ENCODE data around the gene FGF18. TPM values are rescaled to one million over a fixed set of nuclear protein-coding genes. Genes with fewer than 3 reads are reported as not detected.
"Not testable (repeated sequence)": the region's sequence is repeated elsewhere in the genome, so short reads cannot be mapped to it uniquely, and the experiment has no call there.

The FGF18 gene
- total RNA-seq, 1 experiment from 2014 or later = 2.1 TPM

- TF ChIP-seq, protein P1, sequence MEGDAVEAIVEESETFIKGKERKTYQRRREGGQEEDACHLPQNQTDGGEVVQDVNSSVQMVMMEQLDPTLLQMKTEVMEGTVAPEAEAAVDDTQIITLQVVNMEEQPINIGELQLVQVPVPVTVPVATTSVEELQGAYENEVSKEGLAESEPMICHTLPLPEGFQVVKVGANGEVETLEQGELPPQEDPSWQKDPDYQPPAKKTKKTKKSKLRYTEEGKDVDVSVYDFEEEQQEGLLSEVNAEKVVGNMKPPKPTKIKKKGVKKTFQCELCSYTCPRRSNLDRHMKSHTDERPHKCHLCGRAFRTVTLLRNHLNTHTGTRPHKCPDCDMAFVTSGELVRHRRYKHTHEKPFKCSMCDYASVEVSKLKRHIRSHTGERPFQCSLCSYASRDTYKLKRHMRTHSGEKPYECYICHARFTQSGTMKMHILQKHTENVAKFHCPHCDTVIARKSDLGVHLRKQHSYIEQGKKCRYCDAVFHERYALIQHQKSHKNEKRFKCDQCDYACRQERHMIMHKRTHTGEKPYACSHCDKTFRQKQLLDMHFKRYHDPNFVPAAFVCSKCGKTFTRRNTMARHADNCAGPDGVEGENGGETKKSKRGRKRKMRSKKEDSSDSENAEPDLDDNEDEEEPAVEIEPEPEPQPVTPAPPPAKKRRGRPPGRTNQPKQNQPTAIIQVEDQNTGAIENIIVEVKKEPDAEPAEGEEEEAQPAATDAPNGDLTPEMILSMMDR (IDR thresholded peaks at IDR 0.05; ENCODE audit: insufficient read depth in 1 of 2, low read depth in 1 of 2, low read length in 1 of 2, severe bottlenecking in 1 of 2, unreplicated experiment in 1 of 2) = no peak
- Histone ChIP-seq H3K27me3 (replicated peaks; ENCODE audit: control insufficient read depth, insufficient read depth, low read length) (no peaks in the 10 kb centered on the region), H3K36me3 (ENCODE audit: control insufficient read depth, insufficient read depth, low read length) (no peaks in the 10 kb centered on the region), H3K4me3 (ENCODE audit: low read depth, low read length) (no peak overlapping the region), H3K9me3 (no peaks in the 10 kb centered on the region), H3K4me1 (peaks cover 4% of the 10 kb centered on the region; the same call in 1 of the 2 replicates)
- H3K9me3 Mint-ChIP-seq (ENCODE audit: unreplicated experiment) = no peaks in the 10 kb centered on the region
- H3K27ac Mint-ChIP-seq (ENCODE audit: unreplicated experiment) = peak overlapping the region; percentile 35
- DNase-seq = no peak
- BruUV-seq (replicated peaks) = no TSS peak
- H3K27me3 Mint-ChIP-seq (ENCODE audit: insufficient read depth, unreplicated experiment) = peaks cover 11% of the 10 kb centered on the region
- H3K36me3 Mint-ChIP-seq (ENCODE audit: insufficient read depth, unreplicated experiment) = no peaks in the 10 kb centered on the region
- no peaks in the 10 kb centered on the region for H3K4me1 Mint-ChIP-seq (ENCODE audit: low read depth, unreplicated experiment)
- POLR2A ChIA-PET = no interaction called here
- no peak overlapping the region for H3K4me3 Mint-ChIP-seq (ENCODE audit: unreplicated experiment)
- intact Hi-C loops (cut with micrococcal nuclease; ENCODE audit: unreplicated experiment) = no loop called here
- CTCF ChIA-PET = no interaction called here
Observed at GRCh38 chr5:171494452-171495121, 75.1 kb downstream of the FGF18 start.

DNA sequence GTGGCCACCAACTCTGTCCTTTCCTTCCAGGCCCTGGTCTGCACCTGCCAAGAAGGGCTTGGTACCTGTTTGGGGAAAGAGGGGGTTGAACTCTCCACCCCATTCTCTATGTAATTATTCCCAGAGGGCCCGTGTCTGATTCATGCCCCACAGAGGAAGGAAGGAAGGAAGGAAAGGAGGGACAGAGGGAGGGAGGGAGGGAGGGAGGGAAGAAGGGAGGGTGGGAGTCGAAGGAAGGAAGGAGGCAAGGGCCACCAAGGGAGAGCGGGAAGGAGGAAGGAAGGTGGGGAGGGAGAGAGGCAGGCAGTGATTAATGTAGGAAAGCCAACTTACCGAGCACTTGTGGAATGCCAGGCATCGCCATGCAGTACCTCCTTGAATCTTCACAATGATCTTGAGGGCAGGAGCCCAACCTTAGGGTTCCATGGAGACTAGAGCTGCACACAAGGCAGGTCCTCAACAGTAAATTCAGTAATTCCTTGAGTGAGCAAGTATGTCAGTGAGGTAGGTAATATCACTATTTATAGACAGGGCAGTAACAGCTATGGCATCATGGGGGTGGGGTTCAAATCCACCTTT lies 75.8 kb downstream of the FGF18 start:
- H3K4me1 Mint-ChIP-seq (ENCODE audit: low read depth, unreplicated experiment) = no peaks in the 10 kb centered on the region
- ChIA-PET CTCF (no interaction called here), POLR2A (interaction anchor here (0.8 kb wide), 1 partner anchor 36 kb away, joined by 3 read pairs; no protein-coding TSS in a partner anchor)
- H3K4me3 Mint-ChIP-seq (ENCODE audit: unreplicated experiment) = no peak overlapping the region
- H3K36me3 Mint-ChIP-seq (ENCODE audit: insufficient read depth, unreplicated experiment) = no peaks in the 10 kb centered on the region
- DNase-seq = no peak
- no peaks in the 10 kb centered on the region for H3K9me3 Mint-ChIP-seq (ENCODE audit: unreplicated experiment)
- Histone ChIP-seq H3K27me3 (replicated peaks; ENCODE audit: control insufficient read depth, insufficient read depth, low read length) (no peaks in the 10 kb centered on the region), H3K9me3 (no peaks in the 10 kb centered on the region), H3K4me1 (peaks cover 4% of the 10 kb centered on the region; the same call in 1 of the 2 replicates), H3K4me3 (ENCODE audit: low read depth, low read length) (no peak overlapping the region), H3K36me3 (ENCODE audit: control insufficient read depth, insufficient read depth, low read length) (no peaks in the 10 kb centered on the region)
- peak overlapping the region; percentile 35 for H3K27ac Mint-ChIP-seq (ENCODE audit: unreplicated experiment)
- intact Hi-C loops (cut with micrococcal nuclease; ENCODE audit: unreplicated experiment) = no loop called here
- BruUV-seq (replicated peaks) = no TSS peak
- TF ChIP-seq, protein P1 (IDR thresholded peaks at IDR 0.05; ENCODE audit: insufficient read depth in 1 of 2, low read depth in 1 of 2, low read length in 1 of 2, severe bottlenecking in 1 of 2, unreplicated experiment in 1 of 2) = no peak
- H3K27me3 Mint-ChIP-seq (ENCODE audit: insufficient read depth, unreplicated experiment) = peaks cover 9% of the 10 kb centered on the region

GRCh38 chr5:171496456-171496855 lies 77.0 kb downstream of the FGF18 start:
- no peaks in the 10 kb centered on the region for H3K9me3 ChIP-seq
- H3K9me3 Mint-ChIP-seq (ENCODE audit: unreplicated experiment) = no peaks in the 10 kb centered on the region
- H3K4me1 ChIP-seq = peaks cover 4% of the 10 kb centered on the region; the same call in 1 of the 2 replicates
- POLR2A ChIA-PET = no interaction called here
- intact Hi-C loops (cut with micrococcal nuclease; ENCODE audit: unreplicated experiment) = no loop called here
- CTCF ChIA-PET = no interaction called here
- peaks cover 2% of the 10 kb centered on the region for H3K27me3 Mint-ChIP-seq (ENCODE audit: insufficient read depth, unreplicated experiment)
- H3K4me1 Mint-ChIP-seq (ENCODE audit: low read depth, unreplicated experiment) = no peaks in the 10 kb centered on the region
- no peaks in the 10 kb centered on the region for H3K27me3 ChIP-seq (replicated peaks; ENCODE audit: control insufficient read depth, insufficient read depth, low read length)
- no TSS peak for BruUV-seq (replicated peaks)
- no peak overlapping the region for H3K4me3 ChIP-seq (ENCODE audit: low read depth, low read length)
- no peak overlapping the region for H3K4me3 Mint-ChIP-seq (ENCODE audit: unreplicated experiment)
- no peak for DNase-seq
- no peak overlapping the region for H3K27ac Mint-ChIP-seq (ENCODE audit: unreplicated experiment)
- no peaks in the 10 kb centered on the region for H3K36me3 Mint-ChIP-seq (ENCODE audit: insufficient read depth, unreplicated experiment)
- H3K36me3 ChIP-seq (ENCODE audit: control insufficient read depth, insufficient read depth, low read length) = no peaks in the 10 kb centered on the region
- TF ChIP-seq, protein P1 (IDR thresholded peaks at IDR 0.05; ENCODE audit: insufficient read depth in 1 of 2, low read depth in 1 of 2, low read length in 1 of 2, severe bottlenecking in 1 of 2, unreplicated experiment in 1 of 2) = no peak

DNA sequence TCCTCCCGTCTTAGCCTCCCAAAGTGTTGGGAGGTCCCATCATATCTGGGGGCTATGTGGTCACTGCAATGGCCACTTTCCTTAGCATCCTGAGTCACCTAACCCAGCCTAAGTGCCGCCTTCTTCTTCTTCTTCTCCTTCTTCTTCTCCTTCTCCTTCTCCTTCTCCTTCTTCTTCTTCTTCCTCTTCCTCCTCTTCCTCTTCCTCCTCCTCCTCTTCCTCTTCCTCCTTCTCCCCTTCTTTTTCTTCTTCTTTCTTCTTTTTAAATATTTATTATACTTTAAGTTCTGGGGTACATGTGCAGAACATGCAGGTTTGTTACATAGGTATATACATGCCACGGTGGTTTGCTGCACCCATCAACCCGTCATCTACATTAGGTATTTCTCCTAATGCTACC lies 78.0 kb downstream of the FGF18 start:
- H3K4me1 Mint-ChIP-seq (ENCODE audit: low read depth, unreplicated experiment); H3K36me3 Mint-ChIP-seq (ENCODE audit: insufficient read depth, unreplicated experiment); H3K4me3 Mint-ChIP-seq (ENCODE audit: unreplicated experiment); intact Hi-C loops (cut with micrococcal nuclease; ENCODE audit: unreplicated experiment); H3K9me3 ChIP-seq; POLR2A ChIA-PET; DNase-seq; H3K27ac Mint-ChIP-seq (ENCODE audit: unreplicated experiment); H3K36me3 ChIP-seq (ENCODE audit: control insufficient read depth, insufficient read depth, low read length); H3K4me3 ChIP-seq (ENCODE audit: low read depth, low read length); H3K4me1 ChIP-seq; H3K27me3 Mint-ChIP-seq (ENCODE audit: insufficient read depth, unreplicated experiment); H3K9me3 Mint-ChIP-seq (ENCODE audit: unreplicated experiment); CTCF ChIA-PET; H3K27me3 ChIP-seq (replicated peaks; ENCODE audit: control insufficient read depth, insufficient read depth, low read length); BruUV-seq (replicated peaks): not testable (repeated sequence)
